HG03097 (cell line): ENCODE data around the gene SORD.
A peak's percentile ranks its signal among the peaks of the same experiment; 100 is the strongest.
"Not testable (repeated sequence)": the region's sequence is repeated elsewhere in the genome, so short reads cannot be mapped to it uniquely, and the experiment has no call there.

Experiments
- ATAC-seq: cut with Tn5 transposase; IDR thresholded peaks from one replicate; pipeline ENCODE4 v1.9.1; 2021; ENCODE audit not compliant: unreplicated experiment, low FRiP score

SORD gene

GRCh38 chr15:45022871-45023658 lies at the start of gene SORD:
TSS of gene SORD (plus strand) at chr15:45023195. CDS start at chr15:45023284, 89 bp downstream.
- ATAC-seq = peak; percentile 88

GRCh38 chr15:44976183-44976582 lies 46.8 kb upstream of the SORD start:
- ATAC-seq = not testable (repeated sequence)

- not testable (repeated sequence) for ATAC-seq
Measured at GRCh38 chr15:44977781-44978180, 45.2 kb upstream of the SORD start.

DNA sequence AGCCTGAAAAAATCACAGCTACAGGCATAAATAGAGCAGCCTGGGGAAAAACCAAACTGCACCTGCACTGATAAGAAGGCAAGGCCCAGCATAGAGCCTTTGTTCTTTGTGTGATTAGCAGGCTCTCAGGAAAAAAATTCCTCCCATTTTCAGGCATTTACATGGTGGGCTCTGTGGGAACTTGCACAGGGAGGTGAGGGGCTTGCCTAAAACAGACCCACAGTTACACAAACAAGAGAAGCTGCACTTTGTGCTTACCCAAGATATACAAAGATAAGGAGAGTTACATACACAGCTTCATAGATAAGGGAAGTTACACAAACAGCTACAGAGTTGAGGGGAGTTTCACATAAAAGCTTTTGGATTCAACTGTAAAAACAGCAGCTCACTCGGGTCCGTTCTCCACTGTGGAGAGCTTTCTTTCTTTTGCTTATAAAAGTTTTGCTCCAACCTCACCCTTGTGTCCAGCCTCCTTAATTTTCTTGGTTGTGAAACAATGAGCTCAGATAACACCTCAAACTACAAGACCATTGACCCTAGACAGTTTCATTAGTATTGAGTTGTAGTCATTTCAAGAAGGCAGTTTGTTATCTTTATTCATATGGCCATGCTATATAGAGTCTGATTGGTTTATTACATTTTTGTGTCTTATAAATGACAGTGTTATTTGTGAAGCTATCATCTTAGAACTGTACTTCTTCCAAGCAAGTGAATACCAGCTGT lies 43.2 kb upstream of the SORD start:
- ATAC-seq = not testable (repeated sequence)

DNA sequence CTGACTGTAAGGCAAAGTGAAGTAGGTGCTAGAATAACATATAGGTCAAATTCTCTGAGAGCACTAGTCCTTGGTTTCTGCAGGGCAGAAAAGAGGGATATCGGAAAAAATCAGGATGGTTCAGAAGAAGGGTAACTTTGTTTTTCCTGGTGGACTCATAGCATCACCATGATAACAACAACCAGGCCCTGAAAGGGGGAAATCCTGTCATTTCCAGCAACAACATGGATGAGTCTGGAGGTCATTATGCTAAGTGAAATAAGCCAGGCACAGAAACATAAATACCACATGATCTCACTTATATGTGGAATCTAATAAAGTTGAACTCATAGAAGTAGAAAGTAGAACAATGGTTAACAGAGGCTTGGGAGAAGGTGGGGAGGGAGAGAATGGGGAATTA lies 38.9 kb upstream of the SORD start:
- not testable (repeated sequence) for ATAC-seq

DNA sequence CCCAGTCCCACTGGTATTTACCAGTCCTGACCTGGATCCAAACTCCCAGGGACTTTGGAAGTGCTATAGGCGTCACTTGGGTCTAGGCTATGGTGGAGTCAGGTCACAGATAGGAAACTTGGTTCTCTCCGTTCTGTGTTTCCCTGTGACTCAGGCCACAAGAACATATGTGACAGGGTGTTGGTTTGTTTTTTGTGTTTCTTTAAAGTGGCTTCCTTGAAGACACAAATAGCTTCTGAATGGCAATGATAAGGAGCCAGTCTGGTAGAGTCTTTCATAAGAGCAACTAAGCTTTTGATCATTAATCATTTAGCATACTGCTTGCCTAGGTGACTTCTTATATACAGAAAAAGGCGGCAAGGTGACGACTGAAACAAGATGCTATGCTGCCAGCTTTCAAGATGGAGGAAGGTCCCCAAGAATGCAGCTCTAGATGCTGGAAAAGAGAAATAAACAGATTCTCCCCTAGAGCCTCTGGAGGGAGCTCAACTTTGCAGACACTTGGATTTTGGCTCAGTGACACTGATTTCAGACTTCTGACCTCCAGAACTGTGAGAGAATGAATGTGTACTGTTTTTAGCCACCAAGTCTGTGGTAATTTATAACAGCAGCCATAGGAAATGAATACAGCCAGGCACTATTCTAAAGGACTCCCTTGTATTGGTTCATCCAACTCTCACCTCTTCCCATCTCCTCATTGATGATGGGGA lies 36.5 kb upstream of the SORD start:
- not testable (repeated sequence) for ATAC-seq

GRCh38 chr15:44987711-44988110 lies 35.3 kb upstream of the SORD start:
- ATAC-seq = not testable (repeated sequence)

DNA sequence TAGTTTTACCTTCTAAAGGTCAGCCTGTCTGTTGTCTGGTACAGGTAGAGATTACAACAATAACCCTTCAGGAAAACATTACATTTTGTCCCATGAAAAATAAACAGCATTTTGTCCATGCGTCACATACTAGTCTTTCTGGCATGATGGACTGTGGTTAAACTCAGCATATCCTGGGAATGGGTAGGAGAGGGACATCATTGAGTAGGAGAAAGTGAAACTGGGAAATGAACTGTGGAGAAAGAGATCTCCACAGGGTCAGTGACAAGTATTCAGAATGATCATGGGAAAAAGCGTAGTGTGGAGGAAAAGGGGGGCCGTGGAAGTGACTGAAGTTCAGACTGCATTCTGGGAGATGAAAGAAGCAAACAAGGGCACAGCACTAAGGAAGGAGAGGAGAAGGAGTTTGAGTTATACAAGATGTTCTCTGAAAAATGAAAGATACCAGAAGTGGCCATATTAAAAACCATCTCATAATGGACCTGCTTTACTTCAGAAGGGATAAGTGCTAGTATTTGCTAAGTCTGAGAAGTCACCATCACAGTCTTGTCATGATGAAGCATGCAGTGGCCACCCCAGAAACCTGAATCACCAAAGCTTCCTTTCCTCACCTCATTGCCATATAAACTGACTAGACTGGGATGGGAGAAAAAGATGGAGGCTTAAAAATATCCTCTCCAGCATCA lies 34.7 kb upstream of the SORD start:
- not testable (repeated sequence) for ATAC-seq

DNA sequence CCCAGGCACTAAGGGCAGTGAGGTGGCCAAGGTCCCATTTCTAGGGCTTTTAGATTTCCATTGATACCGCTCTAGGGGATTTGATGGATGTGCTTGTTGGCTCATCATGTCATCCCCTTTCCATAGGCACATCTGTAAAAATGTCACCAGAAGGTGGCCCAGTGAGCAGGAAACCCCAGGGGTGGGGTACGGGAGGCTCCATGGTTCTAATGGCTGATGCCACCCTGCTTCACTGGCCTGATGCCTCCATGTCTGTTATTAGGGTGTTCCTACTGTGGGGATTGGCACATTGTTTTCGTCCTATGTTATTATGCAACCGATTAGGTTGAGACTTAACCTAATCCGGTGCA lies 34.1 kb upstream of the SORD start:
- ATAC-seq = not testable (repeated sequence)

DNA sequence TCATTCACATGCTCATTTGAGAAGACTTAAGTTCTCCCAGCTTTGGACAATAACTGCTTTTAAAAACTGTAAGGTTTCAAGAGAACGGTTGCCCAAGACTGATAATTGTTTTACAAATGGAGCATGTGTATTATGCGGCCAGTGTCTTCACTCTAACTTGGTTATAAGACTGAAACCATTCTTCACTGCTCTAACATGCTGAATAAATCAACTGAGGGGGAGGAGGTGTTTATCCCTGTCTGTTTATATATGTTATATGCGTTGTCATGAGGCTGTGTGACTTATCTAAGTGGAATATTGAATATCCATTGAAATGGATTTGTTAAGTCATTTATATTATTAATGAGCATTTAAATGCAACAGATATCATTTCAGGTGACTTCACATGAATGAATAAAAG lies 25.4 kb upstream of the SORD start:
- not testable (repeated sequence) for ATAC-seq

GRCh38 chr15:44999105-44999504 lies 23.9 kb upstream of the SORD start:
- no peak for ATAC-seq

GRCh38 chr15:45001180-45001579 lies 21.8 kb upstream of the SORD start:
- not testable (repeated sequence) for ATAC-seq

DNA sequence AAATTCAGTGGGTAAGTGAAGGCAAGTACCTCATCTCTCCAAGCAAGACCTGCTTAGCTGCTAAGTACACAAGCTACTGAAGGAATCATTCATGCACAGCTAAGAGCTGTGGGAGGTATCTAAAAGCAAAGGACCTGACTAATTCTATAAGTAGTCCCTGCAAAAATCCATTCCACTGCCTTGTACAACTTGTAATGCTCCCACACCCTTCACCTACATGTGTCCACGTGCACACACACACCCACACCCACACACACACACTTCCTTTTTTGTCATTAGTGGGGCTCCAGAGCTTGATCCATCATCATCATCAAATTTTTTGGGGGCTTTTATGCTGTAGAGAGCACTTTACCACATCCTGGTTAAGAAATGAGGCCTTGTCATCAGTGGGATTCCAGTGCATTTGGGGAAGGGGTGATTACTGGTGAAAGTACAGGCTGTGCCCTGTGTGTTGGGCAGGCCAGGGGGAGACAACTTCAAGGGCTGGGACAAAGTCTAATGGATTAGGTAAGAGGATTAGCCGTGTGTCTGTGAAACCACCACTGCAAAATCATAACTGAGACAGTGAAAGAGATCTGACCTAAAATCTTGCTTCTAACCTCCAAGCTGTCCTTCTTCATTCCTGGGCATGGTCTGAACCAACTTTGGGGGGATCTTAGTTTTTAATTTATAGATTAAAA lies 19.1 kb upstream of the SORD start:
- not testable (repeated sequence) for ATAC-seq

DNA sequence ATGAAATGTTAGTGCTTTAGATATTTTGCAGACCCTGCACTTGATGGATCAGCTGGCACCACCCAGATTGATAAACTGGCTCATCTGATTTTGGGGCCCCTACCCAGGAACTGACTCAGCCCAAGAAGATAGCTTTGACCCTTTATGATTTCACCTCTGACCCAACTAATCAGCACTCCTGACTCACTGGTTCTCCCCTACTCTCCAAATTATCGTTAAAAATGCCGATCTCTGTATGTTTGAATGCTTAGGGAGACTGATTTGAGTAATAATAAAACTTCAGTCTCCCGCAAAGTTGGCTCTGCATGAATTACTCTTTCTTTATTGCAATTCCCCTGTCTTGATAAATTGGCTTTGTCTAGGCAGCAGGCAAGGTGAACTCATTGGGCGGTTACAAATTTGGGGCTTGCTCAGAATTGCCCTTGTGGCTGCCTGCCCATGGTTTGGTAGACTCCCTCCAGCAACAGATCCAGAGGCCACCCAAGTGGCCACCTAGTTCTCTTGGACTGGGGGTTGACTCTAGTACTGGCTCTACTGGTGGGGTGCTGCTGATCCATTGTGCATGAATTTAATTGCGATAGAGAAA lies 18.3 kb upstream of the SORD start:
- ATAC-seq = not testable (repeated sequence)

DNA sequence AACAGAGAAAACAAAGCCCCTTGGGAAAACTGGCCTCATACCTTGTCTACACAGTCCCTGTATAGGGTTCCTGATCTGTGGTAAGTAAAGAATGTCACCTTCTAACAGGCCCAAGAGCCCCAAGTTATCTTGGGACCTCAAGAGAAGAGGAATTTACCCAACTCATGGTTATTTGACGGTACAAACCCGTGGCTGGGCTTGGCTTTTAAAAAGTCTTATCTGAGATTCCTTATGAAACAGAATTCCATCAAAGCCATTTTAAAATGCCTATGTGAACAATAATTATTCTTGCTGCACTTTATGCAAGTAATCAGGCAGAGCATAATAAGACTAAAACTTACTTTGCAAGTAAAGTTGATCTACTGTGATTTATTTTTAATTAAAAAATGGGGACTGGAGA lies 13.9 kb upstream of the SORD start:
- ATAC-seq = no peak

- not testable (repeated sequence) for ATAC-seq
Measured at GRCh38 chr15:45015114-45015513, 7.9 kb upstream of the SORD start.

DNA sequence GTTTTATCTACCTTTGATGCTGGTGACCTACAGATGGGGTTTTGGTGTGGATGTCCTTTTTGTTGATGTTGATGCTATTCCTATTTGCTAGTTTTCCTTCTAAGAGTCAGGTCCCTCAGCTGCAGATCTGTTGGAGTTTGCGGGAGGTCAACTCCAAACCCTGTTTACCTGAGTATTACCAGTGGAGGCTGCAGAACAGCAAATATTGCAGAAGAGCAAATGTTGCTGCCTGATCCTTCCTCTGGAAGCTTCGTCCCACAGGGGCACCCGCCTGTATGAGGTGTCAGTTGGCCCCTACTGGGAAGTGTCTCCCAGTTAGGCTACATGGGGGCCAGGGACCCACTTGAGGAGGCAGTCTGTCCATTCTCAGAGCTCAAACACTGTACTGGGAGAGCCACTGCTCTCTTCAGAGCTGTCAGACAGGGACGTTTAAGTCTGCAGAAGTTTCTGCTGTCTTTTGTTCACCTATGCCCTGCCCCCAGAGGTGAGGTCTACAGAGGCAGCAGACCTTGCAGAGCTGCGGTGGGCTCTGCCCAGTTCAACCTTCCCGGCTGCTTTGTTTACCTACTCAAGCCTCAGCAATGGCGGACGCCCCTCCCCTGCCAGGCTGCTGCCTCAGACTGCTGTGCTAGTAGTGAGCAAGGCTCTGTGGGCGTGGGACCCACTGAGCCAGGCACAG lies 2.6 kb upstream of the SORD start:
- ATAC-seq = not testable (repeated sequence)

- ATAC-seq = not testable (repeated sequence)
Measured at GRCh38 chr15:45020901-45021259, 2.1 kb upstream of the SORD start.

DNA sequence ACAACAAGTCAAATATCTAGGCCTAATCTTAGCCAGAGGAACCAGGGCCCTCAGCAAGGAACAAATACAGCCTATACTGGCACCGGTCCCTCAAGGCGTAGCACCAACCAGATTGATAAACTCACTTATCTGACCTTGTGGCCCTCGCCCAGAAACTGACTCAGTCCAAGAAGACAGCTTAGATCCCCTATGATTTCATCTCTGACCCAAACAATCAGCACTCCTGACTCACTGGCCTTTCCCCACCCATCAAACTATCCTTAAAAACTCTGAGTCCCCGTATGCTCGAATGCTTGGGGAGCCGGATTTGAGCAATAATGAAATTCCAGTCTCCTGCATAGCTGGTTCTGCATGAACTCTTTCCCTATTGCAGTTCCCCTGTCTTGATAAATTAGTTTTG lies 1.6 kb upstream of the SORD start:
- ATAC-seq = no peak
